Lower leg skin (tissue), 4 donors: ENCODE measurements around the gene MPZL3. TPM values are rescaled to one million over a fixed set of nuclear protein-coding genes. Genes with fewer than 3 reads are reported as not detected.

ENCODE experiments used
- DNase-seq, 2 donors: peaks; one replicate each; pipeline ENCODE4 v3.0.0-alpha.2; 2019; ENCODE audit warnings: low spot score in 2 of 2
- H3K4me3 ChIP-seq: fragments of 200-600 bp; sonication (generic); 2 replicates; pipeline ENCODE4 v1.5.1; 2017; ENCODE audit warnings: mild to moderate bottlenecking, low read depth; ENCODE audit not compliant: poor library complexity, severe bottlenecking
- CTCF ChIP-seq, 3 donors: fragments of 450-650 bp; IDR thresholded peaks; one replicate each; pipeline ENCODE4 v1.5.1; 2016; ENCODE audit warnings: antibody characterized with exemption in 3 of 3, mild to moderate bottlenecking in 3 of 3, moderate library complexity in 2 of 3
- POLR2A ChIP-seq, 2 donors: fragments of 450-650 bp; IDR thresholded peaks; one replicate each; pipeline ENCODE4 v1.6.1; 2016 to 2017; ENCODE audit warnings: antibody characterized with exemption in 2 of 2, mild to moderate bottlenecking in 1 of 2, moderate library complexity in 1 of 2
- WGBS, 2 donors: methylation state at CpG; one replicate each; pipeline ENCODE4 v1.1.5; 2018; 5-methylcytosine and 5-hydroxymethylcytosine counted together
- intact Hi-C: fragments of 100-400 bp; cut with DNase I; formaldehyde crosslinking; loops from one replicate; pipeline ENCODE4 v1.15.0; 2023; ENCODE audit warnings: low total_unique reads
- total RNA-seq, 4 donors: library from RNA; depleted of rRNA; stranded (reverse); fragments of >200 nt; gene quantifications; one replicate each; pipeline ENCODE4 v1.1.0, GENCODE V29; 2016

The MPZL3 gene
- total RNA-seq, 4 donors from 2014 or later = 55.9 to 120 (median 91.2) TPM

GRCh38 chr11:118264569-118265465 lies 12.7 kb upstream of the MPZL3 start:
- TF ChIP-seq POLR2A (IDR thresholded peaks at IDR 0.05) = no peak
- no peak for TF ChIP-seq CTCF (IDR thresholded peaks at IDR 0.05)
- peak overlapping the region; percentile 6 for H3K4me3 ChIP-seq
- DNase-seq = no peak
- intact Hi-C loops = no loop called here
- WGBS, 2 donors = 39 to 53% methylated on average over 13 of the region's 13 CpGs

- peak; percentile 59 to 87 for DNase-seq
- WGBS, 2 donors = 6 to 7% methylated on average over 19 of the region's 19 CpGs
- TF ChIP-seq CTCF (IDR thresholded peaks at IDR 0.05) (no peak), POLR2A (IDR thresholded peaks at IDR 0.05) (no peak)
- H3K4me3 ChIP-seq = peak within 1 kb of the TSS; percentile 6
- intact Hi-C loops = no loop called here
Observed at GRCh38 chr11:118263695-118264568, 11.8 kb upstream of the MPZL3 start, which contains the start of gene MPZL2. TSS of gene MPZL2 (minus strand) at chr11:118264297. CDS start at chr11:118264153, 144 bp downstream.

- H3K4me3 ChIP-seq = no peak overlapping the region
- no peak for TF ChIP-seq CTCF (IDR thresholded peaks at IDR 0.05)
- no peak for TF ChIP-seq POLR2A (IDR thresholded peaks at IDR 0.05)
- 53 to 56% methylated on average over 4 of the region's 4 CpGs for WGBS, 2 donors
- intact Hi-C loops = no loop called here
- DNase-seq = no peak
Observed at GRCh38 chr11:118263112-118263511, 10.9 kb upstream of the MPZL3 start.

- intact Hi-C loops = no loop called here
Observed at GRCh38 chr11:118260353-118260752, 8.2 kb upstream of the MPZL3 start.

GRCh38 chr11:118259138-118259537 lies 7.0 kb upstream of the MPZL3 start:
- 98 to 100% methylated on average over 1 of the region's 1 CpG for WGBS, 2 donors

More at GRCh38 chr11:118260353-118260752, 8.2 kb upstream of the MPZL3 start:
- 72 to 74% methylated on average over 3 of the region's 3 CpGs for WGBS, 2 donors
- no peak overlapping the region for H3K4me3 ChIP-seq
- DNase-seq = no peak
- TF ChIP-seq POLR2A (IDR thresholded peaks at IDR 0.05) = no peak

More at GRCh38 chr11:118259138-118259537, 7.0 kb upstream of the MPZL3 start:
- H3K4me3 ChIP-seq = no peak overlapping the region
- DNase-seq = no peak
- intact Hi-C loops = no loop called here
- no peak for TF ChIP-seq POLR2A (IDR thresholded peaks at IDR 0.05)
- no peak for TF ChIP-seq CTCF (IDR thresholded peaks at IDR 0.05)
